ENCODE data around the gene DAPK2.

- TF ChIP-seq, protein P1, sequence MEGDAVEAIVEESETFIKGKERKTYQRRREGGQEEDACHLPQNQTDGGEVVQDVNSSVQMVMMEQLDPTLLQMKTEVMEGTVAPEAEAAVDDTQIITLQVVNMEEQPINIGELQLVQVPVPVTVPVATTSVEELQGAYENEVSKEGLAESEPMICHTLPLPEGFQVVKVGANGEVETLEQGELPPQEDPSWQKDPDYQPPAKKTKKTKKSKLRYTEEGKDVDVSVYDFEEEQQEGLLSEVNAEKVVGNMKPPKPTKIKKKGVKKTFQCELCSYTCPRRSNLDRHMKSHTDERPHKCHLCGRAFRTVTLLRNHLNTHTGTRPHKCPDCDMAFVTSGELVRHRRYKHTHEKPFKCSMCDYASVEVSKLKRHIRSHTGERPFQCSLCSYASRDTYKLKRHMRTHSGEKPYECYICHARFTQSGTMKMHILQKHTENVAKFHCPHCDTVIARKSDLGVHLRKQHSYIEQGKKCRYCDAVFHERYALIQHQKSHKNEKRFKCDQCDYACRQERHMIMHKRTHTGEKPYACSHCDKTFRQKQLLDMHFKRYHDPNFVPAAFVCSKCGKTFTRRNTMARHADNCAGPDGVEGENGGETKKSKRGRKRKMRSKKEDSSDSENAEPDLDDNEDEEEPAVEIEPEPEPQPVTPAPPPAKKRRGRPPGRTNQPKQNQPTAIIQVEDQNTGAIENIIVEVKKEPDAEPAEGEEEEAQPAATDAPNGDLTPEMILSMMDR (CRISPR knock-in tag; IDR thresholded peaks at IDR 0.05) = no peak
- no peak for TF ChIP-seq CHD2 (IDR thresholded peaks at IDR 0.05; ENCODE audit: low read depth, low read length)
- TF ChIP-seq ZNF274 (CRISPR knock-in tag; IDR thresholded peaks at IDR 0.05) = no peak
- TF ChIP-seq, protein P2, sequence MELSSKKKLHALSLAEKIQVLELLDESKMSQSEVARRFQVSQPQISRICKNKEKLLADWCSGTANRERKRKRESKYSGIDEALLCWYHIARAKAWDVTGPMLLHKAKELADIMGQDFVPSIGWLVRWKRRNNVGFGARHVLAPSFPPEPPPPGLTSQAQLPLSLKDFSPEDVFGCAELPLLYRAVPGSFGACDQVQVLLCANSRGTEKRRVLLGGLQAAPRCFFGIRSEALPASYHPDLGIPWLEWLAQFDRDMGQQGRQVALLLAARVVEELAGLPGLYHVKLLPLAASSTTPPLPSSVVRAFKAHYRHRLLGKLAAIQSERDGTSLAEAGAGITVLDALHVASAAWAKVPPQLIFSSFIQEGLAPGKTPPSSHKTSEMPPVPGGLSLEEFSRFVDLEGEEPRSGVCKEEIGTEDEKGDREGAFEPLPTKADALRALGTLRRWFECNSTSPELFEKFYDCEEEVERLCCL (CRISPR knock-in tag; IDR thresholded peaks at IDR 0.05; ENCODE audit: borderline replicate concordance) = no peak
- TF ChIP-seq, protein P3, sequence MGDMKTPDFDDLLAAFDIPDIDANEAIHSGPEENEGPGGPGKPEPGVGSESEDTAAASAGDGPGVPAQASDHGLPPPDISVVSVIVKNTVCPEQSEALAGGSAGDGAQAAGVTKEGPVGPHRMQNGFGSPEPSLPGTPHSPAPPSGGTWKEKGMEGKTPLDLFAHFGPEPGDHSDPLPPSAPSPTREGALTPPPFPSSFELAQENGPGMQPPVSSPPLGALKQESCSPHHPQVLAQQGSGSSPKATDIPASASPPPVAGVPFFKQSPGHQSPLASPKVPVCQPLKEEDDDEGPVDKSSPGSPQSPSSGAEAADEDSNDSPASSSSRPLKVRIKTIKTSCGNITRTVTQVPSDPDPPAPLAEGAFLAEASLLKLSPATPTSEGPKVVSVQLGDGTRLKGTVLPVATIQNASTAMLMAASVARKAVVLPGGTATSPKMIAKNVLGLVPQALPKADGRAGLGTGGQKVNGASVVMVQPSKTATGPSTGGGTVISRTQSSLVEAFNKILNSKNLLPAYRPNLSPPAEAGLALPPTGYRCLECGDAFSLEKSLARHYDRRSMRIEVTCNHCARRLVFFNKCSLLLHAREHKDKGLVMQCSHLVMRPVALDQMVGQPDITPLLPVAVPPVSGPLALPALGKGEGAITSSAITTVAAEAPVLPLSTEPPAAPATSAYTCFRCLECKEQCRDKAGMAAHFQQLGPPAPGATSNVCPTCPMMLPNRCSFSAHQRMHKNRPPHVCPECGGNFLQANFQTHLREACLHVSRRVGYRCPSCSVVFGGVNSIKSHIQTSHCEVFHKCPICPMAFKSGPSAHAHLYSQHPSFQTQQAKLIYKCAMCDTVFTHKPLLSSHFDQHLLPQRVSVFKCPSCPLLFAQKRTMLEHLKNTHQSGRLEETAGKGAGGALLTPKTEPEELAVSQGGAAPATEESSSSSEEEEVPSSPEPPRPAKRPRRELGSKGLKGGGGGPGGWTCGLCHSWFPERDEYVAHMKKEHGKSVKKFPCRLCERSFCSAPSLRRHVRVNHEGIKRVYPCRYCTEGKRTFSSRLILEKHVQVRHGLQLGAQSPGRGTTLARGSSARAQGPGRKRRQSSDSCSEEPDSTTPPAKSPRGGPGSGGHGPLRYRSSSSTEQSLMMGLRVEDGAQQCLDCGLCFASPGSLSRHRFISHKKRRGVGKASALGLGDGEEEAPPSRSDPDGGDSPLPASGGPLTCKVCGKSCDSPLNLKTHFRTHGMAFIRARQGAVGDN (CRISPR knock-in tag; IDR thresholded peaks at IDR 0.05) = no peak
- no peak for TF ChIP-seq FOXJ3 (CRISPR knock-in tag; IDR thresholded peaks at IDR 0.05; ENCODE audit: borderline replicate concordance)
- TF ChIP-seq MEIS1 (CRISPR knock-in tag; IDR thresholded peaks at IDR 0.05; ENCODE audit: borderline replicate concordance) = no peak
- TF ChIP-seq MAZ (IDR thresholded peaks at IDR 0.05; ENCODE audit: borderline replicate concordance, low read depth, low read length) = no peak
- TF ChIP-seq MAZ (CRISPR knock-in tag; IDR thresholded peaks at IDR 0.05; ENCODE audit: low read depth) = no peak
- no peak for TF ChIP-seq POLR2A (IDR thresholded peaks at IDR 0.05; ENCODE audit: insufficient read depth in 1 of 2, low read depth in 2 of 2, low read length in 2 of 2)
- no peak for TF ChIP-seq RFX5 (IDR thresholded peaks at IDR 0.05; ENCODE audit: low read depth, low read length)
- no peak for TF ChIP-seq UBTF (CRISPR knock-in tag; IDR thresholded peaks at IDR 0.05)
- no peak for TF ChIP-seq EZH2 (conservative IDR thresholded peaks at IDR 0.05; ENCODE audit: low read depth, low read length)
- TF ChIP-seq BRCA1 (CRISPR knock-in tag; IDR thresholded peaks at IDR 0.05) = no peak
- TF ChIP-seq, protein P4, sequence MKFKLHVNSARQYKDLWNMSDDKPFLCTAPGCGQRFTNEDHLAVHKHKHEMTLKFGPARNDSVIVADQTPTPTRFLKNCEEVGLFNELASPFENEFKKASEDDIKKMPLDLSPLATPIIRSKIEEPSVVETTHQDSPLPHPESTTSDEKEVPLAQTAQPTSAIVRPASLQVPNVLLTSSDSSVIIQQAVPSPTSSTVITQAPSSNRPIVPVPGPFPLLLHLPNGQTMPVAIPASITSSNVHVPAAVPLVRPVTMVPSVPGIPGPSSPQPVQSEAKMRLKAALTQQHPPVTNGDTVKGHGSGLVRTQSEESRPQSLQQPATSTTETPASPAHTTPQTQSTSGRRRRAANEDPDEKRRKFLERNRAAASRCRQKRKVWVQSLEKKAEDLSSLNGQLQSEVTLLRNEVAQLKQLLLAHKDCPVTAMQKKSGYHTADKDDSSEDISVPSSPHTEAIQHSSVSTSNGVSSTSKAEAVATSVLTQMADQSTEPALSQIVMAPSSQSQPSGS (CRISPR knock-in tag; IDR thresholded peaks at IDR 0.05) = no peak
Observed at GRCh38 chr15:63905131-63905530, 141.2 kb downstream of the DAPK2 start.

All from HepG2 (cell line).